Fibroblast of lung (primary cell): Measurements from ENCODE around the gene C12orf43. TPM values are rescaled to one million over a fixed set of nuclear protein-coding genes. Genes with fewer than 3 reads are reported as not detected.

ENCODE experiments used
- DNase-seq, 2 donors: peaks; one replicate each; pipeline versions ENCODE4 v3.0.0 to v3.0.0-alpha.2; 2010; ENCODE audit warnings: low read depth in 2 of 2
- H2AFZ ChIP-seq: 2 replicates; pipeline ENCODE4 v1.5.1; 2012; ENCODE audit warnings: low read length, control low read depth, inconsistent platforms
- H3K27ac ChIP-seq: 2 replicates; pipeline ENCODE4 v1.5.1; 2011; ENCODE audit warnings: low read length, control low read depth; ENCODE audit not compliant: insufficient read depth
- H3K27me3 ChIP-seq: 2 replicates; pipeline ENCODE4 v1.5.1; 2011; ENCODE audit warnings: mild to moderate bottlenecking, low read length; ENCODE audit not compliant: control insufficient read depth, insufficient read depth
- H3K36me3 ChIP-seq: 2 replicates; pipeline ENCODE4 v1.5.1; 2011; ENCODE audit warnings: low read length; ENCODE audit not compliant: control insufficient read depth, insufficient read depth
- H3K4me1 ChIP-seq: 2 replicates; pipeline ENCODE4 v1.5.1; 2011; ENCODE audit warnings: low read length; ENCODE audit not compliant: control insufficient read depth, insufficient read depth; ENCODE audit errors: extremely low read depth
- H3K4me2 ChIP-seq: 2 replicates; pipeline ENCODE4 v1.5.1; 2011; ENCODE audit warnings: low read length, control low read depth; ENCODE audit not compliant: insufficient read depth; ENCODE audit errors: extremely low read depth
- H3K4me3 ChIP-seq, 4 experiments: fragments of 200-600 bp in 1 of 4; sonication (generic) in 1 of 4; replicated peaks in 1 of 4; 2 replicates each; pipeline ENCODE4 v1.5.1; 2011 to 2016; ENCODE audit warnings: low read length in 4 of 4, low read depth in 3 of 4, mild to moderate bottlenecking in 3 of 4, control low read depth in 2 of 4, inconsistent platforms in 1 of 4, mixed read lengths in 1 of 4; ENCODE audit not compliant: insufficient read depth in 1 of 4; ENCODE audit errors: control extremely low read depth in 1 of 4
- H3K79me2 ChIP-seq: 2 replicates; pipeline ENCODE4 v1.5.1; 2012; ENCODE audit warnings: mild to moderate bottlenecking, low read length, inconsistent platforms; ENCODE audit not compliant: control insufficient read depth, insufficient read depth
- H3K9ac ChIP-seq: 2 replicates; pipeline ENCODE4 v1.5.1; 2011; ENCODE audit warnings: mild to moderate bottlenecking, low read length, control low read depth; ENCODE audit not compliant: insufficient read depth
- H3K9me3 ChIP-seq: 2 replicates; pipeline ENCODE4 v1.5.1; 2012; ENCODE audit warnings: low read depth, low read length; ENCODE audit not compliant: control insufficient read depth, insufficient read depth
- H4K20me1 ChIP-seq: 2 replicates; pipeline ENCODE4 v1.5.1; 2011; ENCODE audit warnings: low read length; ENCODE audit not compliant: control insufficient read depth, insufficient read depth; ENCODE audit errors: extremely low read depth
- CTCF ChIP-seq, 2 donors: IDR thresholded peaks in 1 of 2; conservative IDR thresholded peaks in 1 of 2; 1 replicate in 1 of 2; 2 replicates in 1 of 2; pipeline ENCODE4 v1.5.1; 2011 to 2012; ENCODE audit warnings: low read length in 2 of 2, control low read depth in 1 of 2, inconsistent platforms in 1 of 2, low read depth in 1 of 2, mild to moderate bottlenecking in 1 of 2
- EZH2 ChIP-seq: IDR thresholded peaks from 2 replicates; pipeline ENCODE4 v1.5.1; 2012; ENCODE audit warnings: low read length, control low read depth, mild to moderate bottlenecking; ENCODE audit errors: missing control alignments
- polyA plus RNA-seq, 2 donors: library from polyadenylated mRNA; depleted of rRNA in 1 of 2; stranded (reverse) in 1 of 2; unstranded in 1 of 2; fragments of >200 nt; gene quantifications; 2 replicates each; pipeline ENCODE4 v1.2.1, GENCODE V29; 2011 to 2012; ENCODE audit warnings: missing spikeins in 1 of 2
- total RNA-seq: library from RNA; depleted of rRNA; stranded (reverse); fragments of >200 nt; gene quantifications from 2 replicates; pipeline ENCODE4 v1.2.1, GENCODE V29; 2014

The C12orf43 gene
- total and polyA plus RNA-seq, 2 donors (not counting 1 experiment from before 2014, with no cell fraction given) = 11.4 to 14.7 TPM

GRCh38 chr12:120970310-120970709 is 46.0 kb downstream of the C12orf43 start:
- H3K4me2 ChIP-seq = no peak overlapping the region
- no peaks in the 10 kb centered on the region for H4K20me1 ChIP-seq
- H2AFZ ChIP-seq = no peak overlapping the region
- no peaks in the 10 kb centered on the region for H3K36me3 ChIP-seq
- H3K27me3 ChIP-seq = no peaks in the 10 kb centered on the region
- H3K4me3 ChIP-seq = no peak overlapping the region
- TF ChIP-seq CTCF (conservative IDR thresholded peaks at IDR 0.05 in 1 of 2, IDR thresholded peaks at IDR 0.05 in 1 of 2; ENCODE audit: low read depth in 1 of 2, low read length in 2 of 2) (no peak), EZH2 (no peak)
- no peaks in the 10 kb centered on the region for H3K9me3 ChIP-seq
- no peak overlapping the region for H3K27ac ChIP-seq
- H3K9ac ChIP-seq = no peak overlapping the region
- no peak for DNase-seq
- no peaks in the 10 kb centered on the region for H3K4me1 ChIP-seq
- H3K79me2 ChIP-seq = no peaks in the 10 kb centered on the region

DNA sequence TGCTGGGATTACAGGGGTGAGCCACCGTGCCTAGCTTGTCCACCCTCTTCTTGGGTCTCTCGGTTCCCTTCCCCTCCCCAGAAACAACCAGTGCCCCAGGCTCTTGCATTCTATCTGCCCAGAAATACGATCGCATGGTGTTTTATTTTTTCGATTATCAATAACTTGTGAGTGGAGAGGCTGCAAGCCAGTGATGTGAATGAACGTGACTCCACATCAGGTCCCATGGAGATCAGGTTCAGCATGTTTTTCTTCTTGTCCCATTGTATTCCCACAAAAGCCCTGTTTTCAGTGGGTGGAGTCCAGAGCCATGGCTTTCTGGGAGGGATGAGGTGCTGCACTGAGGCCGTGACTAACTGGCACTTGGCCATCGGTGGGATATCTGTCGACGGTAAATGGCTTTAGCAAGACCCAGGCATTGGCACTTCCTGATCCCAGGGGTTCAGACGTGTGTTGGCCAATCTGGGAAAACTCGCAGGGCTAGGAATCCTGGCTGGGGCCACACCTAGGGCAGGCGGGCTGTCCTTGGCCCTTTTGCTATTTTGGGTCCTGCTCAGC is 50.7 kb downstream of the C12orf43 start:
- no peak for TF ChIP-seq CTCF (conservative IDR thresholded peaks at IDR 0.05 in 1 of 2, IDR thresholded peaks at IDR 0.05 in 1 of 2; ENCODE audit: low read depth in 1 of 2, low read length in 2 of 2)
- TF ChIP-seq EZH2 = no peak
- Histone ChIP-seq H3K9ac (no peak overlapping the region), H3K9me3 (no peaks in the 10 kb centered on the region), H3K27me3 (no peaks in the 10 kb centered on the region), H3K36me3 (no peaks in the 10 kb centered on the region), H3K4me3 (no peak overlapping the region), H2AFZ (no peak overlapping the region), H4K20me1 (no peaks in the 10 kb centered on the region), H3K4me2 (no peak overlapping the region), H3K27ac (no peak overlapping the region), H3K4me1 (no peaks in the 10 kb centered on the region), H3K79me2 (no peaks in the 10 kb centered on the region)
- no peak for DNase-seq

DNA sequence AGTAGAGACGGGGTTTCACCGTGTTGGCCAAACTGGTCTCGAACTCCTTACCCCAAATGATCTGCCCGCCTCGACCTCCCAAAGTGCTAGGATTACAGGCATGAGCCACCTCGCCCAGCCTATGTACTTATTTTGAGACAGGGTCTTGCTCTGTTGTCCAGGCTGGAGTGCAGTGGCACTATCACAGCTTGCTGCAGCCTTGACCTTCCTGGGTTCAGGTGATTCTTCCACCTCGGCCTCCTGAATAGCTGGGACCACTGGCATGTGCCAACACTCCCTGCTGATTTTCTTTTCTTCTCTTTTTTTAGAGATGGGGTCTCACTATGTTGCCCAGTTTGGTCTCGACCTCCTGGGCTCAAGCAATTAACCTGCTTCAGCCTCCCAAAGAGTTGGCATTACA is 52.0 kb downstream of the C12orf43 start:
- H3K4me2 ChIP-seq = no peak overlapping the region
- H3K4me3 ChIP-seq = no peak overlapping the region
- H4K20me1 ChIP-seq = no peaks in the 10 kb centered on the region
- no peaks in the 10 kb centered on the region for H3K27me3 ChIP-seq
- H3K9me3 ChIP-seq = no peaks in the 10 kb centered on the region
- TF ChIP-seq CTCF (conservative IDR thresholded peaks at IDR 0.05 in 1 of 2, IDR thresholded peaks at IDR 0.05 in 1 of 2; ENCODE audit: low read depth in 1 of 2, low read length in 2 of 2) (no peak), EZH2 (no peak)
- H3K9ac ChIP-seq = no peak overlapping the region
- no peaks in the 10 kb centered on the region for H3K36me3 ChIP-seq
- no peaks in the 10 kb centered on the region for H3K79me2 ChIP-seq
- no peak for DNase-seq
- H3K27ac ChIP-seq = no peak overlapping the region
- H3K4me1 ChIP-seq = no peaks in the 10 kb centered on the region
- H2AFZ ChIP-seq = no peak overlapping the region
